Neutrophil (primary cell): ENCODE data around the gene ICAM2.

Experiments used
- H3K27ac ChIP-seq: fragments of 200-600 bp; sonication (generic); 2 replicates; pipeline ENCODE4 v1.5.1; 2016; ENCODE audit warnings: mild to moderate bottlenecking, moderate library complexity
- H3K27me3 ChIP-seq: fragments of 200-600 bp; sonication (generic); 2 replicates; pipeline ENCODE4 v1.6.0; 2016; ENCODE audit warnings: mild to moderate bottlenecking
- H3K36me3 ChIP-seq: fragments of 200-600 bp; sonication (generic); 2 replicates; pipeline ENCODE4 v1.5.1; 2017
- H3K4me1 ChIP-seq, 2 experiments: fragments of 200-600 bp in 1 of 2; sonication (generic) in 1 of 2; 1 replicate in 1 of 2; 2 replicates in 1 of 2; pipeline versions ENCODE4 v1.5.1 to v1.6.1; 2013 to 2016; ENCODE audit warnings: low read depth in 1 of 2, low read length in 1 of 2, mild to moderate bottlenecking in 1 of 2, moderate library complexity in 1 of 2; ENCODE audit not compliant: control insufficient read depth in 1 of 2, insufficient read depth in 1 of 2
- H3K4me3 ChIP-seq, 2 experiments: fragments of 200-600 bp in 1 of 2; sonication (generic) in 1 of 2; 1 replicate in 1 of 2; 2 replicates in 1 of 2; pipeline ENCODE4 v1.5.1; 2013 to 2016; ENCODE audit warnings: low read depth in 1 of 2, low read length in 1 of 2, mild to moderate bottlenecking in 1 of 2, moderate library complexity in 1 of 2
- H3K9me3 ChIP-seq: fragments of 200-600 bp; sonication (generic); 2 replicates; pipeline ENCODE4 v1.5.1; 2016
- TF ChIP-seq, protein P1 (sequence below): fragments of 200-600 bp; sonication (generic); IDR thresholded peaks from 2 replicates; pipeline ENCODE4 v1.5.1; 2016; ENCODE audit warnings: antibody characterized with exemption

ICAM2 gene

DNA sequence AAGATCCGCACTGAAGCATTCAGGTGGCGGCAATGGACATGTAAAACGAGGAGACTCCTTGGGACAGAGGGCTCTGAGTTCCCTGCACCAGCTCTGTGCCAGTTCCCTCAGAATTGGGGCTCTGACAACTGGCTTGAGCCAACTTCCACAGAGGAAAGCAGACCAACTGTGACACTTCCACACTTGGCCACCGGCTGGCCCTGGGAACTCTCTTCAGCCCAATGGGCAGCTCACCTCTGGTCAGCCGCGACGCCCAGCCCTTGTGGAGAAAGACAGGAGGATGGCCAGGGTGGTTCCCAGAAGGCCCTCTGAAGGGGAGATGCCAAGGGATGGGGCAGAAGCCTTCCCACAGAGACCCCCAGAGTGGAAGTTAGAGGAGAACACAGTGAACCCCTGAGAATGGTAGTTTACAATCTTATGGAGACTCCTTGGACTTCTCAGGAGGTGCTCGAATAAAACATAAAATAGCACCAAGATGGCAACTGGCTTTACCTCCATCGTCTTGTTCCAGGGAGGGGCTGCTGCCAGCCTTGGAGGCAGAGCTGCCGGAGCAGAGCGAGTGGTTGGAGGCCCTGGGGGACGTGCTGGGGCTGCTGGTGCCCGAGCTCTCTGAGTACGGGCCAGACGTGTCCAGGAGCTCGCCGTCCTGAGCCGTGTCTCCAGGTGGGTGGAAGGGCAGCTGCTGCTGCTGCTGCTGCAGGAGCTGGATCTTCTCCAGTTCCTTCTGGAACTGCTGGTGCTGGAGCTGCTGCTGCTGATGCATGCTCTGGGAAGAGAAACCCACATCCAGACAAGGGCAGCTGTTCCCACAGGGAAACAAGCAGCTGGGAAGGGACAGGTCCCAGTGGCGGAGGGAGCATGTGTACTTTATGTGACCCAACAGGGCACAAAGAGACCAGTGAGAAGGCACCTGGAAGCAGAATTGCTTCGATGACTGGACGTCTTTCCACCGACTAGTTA is 35.0 kb upstream of the ICAM2 start:
- no peak overlapping the region for H3K27ac ChIP-seq

DNA sequence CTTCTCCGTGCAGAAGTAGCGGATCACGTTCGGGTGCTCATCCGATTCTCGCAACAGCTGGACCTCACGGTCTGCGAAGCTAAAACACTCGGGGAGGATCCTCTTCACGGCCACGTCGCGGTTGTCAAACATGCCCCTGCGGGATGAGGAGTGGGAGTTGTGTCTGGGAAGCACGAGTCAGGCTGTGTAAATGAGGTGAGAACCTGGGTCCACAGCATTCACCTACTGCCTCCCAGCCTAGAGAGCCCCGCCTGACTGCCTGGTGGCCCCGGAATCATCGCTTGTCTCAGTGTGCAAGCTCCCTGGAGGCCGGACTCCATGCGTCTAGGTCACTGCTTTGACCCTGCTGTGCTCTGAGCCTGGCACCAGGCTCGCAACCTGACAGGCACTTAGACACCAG is 33.9 kb upstream of the ICAM2 start:
- H3K4me1 ChIP-seq = no peaks in the 10 kb centered on the region
- H3K36me3 ChIP-seq = peaks cover 99% of the 10 kb centered on the region
- no peak overlapping the region for H3K4me3 ChIP-seq
- H3K27ac ChIP-seq = no peak overlapping the region
- H3K9me3 ChIP-seq = no peaks in the 10 kb centered on the region
- H3K27me3 ChIP-seq = no peaks in the 10 kb centered on the region
- TF ChIP-seq, protein P1, sequence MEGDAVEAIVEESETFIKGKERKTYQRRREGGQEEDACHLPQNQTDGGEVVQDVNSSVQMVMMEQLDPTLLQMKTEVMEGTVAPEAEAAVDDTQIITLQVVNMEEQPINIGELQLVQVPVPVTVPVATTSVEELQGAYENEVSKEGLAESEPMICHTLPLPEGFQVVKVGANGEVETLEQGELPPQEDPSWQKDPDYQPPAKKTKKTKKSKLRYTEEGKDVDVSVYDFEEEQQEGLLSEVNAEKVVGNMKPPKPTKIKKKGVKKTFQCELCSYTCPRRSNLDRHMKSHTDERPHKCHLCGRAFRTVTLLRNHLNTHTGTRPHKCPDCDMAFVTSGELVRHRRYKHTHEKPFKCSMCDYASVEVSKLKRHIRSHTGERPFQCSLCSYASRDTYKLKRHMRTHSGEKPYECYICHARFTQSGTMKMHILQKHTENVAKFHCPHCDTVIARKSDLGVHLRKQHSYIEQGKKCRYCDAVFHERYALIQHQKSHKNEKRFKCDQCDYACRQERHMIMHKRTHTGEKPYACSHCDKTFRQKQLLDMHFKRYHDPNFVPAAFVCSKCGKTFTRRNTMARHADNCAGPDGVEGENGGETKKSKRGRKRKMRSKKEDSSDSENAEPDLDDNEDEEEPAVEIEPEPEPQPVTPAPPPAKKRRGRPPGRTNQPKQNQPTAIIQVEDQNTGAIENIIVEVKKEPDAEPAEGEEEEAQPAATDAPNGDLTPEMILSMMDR = no peak

More for the DNA sequence above, 35.0 kb upstream of the ICAM2 start:
- TF ChIP-seq, protein P1 = no peak
- no peaks in the 10 kb centered on the region for H3K4me1 ChIP-seq
- H3K27me3 ChIP-seq = no peaks in the 10 kb centered on the region
- no peak overlapping the region for H3K4me3 ChIP-seq
- no peaks in the 10 kb centered on the region for H3K9me3 ChIP-seq
- H3K36me3 ChIP-seq = peaks cover 99% of the 10 kb centered on the region

DNA sequence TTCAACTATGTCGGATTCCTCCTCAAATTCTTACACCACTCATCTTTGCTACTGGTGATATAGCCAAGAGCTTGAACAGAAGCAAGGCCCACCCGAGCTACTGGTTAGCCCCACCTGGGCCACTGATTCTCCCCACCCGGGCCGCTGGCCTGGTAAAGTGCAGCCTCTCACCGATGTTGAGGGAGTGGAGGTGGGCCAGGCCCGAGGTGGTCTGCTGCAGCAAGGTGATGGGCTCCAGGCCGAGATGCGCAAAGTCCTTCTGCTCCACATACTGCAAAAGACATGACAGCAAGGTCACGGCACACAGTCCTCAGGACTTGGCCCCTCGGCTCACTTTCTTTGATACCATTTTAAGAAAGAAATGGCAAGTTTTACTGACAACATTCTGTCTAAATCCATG is 32.7 kb upstream of the ICAM2 start:
- TF ChIP-seq, protein P1 = no peak
- peaks cover 100% of the 10 kb centered on the region for H3K36me3 ChIP-seq
- no peaks in the 10 kb centered on the region for H3K9me3 ChIP-seq
- H3K4me1 ChIP-seq = no peaks in the 10 kb centered on the region
- H3K4me3 ChIP-seq = no peak overlapping the region
- H3K27ac ChIP-seq = no peak overlapping the region
- H3K27me3 ChIP-seq = no peaks in the 10 kb centered on the region

DNA sequence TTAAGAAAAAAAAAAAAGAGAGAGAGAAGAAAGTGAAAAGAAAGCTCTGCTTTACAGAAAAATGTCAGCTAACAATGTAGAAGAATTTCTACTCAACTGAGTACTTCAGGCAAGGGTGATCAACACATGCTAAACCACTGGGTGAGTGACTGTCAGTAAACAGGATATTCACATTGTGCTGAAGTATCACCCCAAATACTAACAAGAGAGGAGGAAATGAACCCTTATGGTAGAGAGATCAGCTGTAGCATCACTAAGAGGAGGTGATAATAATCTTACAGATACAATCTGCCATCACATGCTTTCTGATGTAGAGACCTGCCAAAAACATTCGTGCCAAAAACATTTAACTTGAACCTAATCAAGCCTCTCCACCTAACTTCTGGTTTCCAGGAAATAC is 30.7 kb upstream of the ICAM2 start:
- H3K4me1 ChIP-seq = no peaks in the 10 kb centered on the region

DNA sequence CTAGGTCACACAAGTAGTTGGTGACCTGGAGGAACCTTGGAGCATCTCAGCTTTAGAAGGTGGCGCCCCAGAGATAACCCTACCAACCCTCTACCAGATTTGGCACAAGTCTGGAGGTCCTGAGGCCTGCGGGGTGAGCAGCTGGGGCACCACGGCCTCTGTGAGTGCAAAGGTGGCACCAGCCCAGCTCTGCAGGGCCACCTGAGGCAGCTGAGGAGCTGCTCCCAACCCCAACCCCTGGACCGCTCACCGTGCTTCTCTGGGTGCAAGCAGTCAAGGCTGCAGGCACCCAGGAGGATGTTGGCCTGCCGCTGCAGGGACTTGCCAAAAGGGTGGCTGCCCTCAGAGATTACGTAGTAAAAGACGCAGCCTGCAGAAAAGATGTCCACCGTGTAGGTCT is 28.4 kb upstream of the ICAM2 start:
- no peak overlapping the region for H3K4me3 ChIP-seq
- H3K9me3 ChIP-seq = no peaks in the 10 kb centered on the region
- peaks cover 100% of the 10 kb centered on the region for H3K36me3 ChIP-seq
- no peaks in the 10 kb centered on the region for H3K4me1 ChIP-seq
- H3K27me3 ChIP-seq = no peaks in the 10 kb centered on the region
- TF ChIP-seq, protein P1 = no peak
- H3K27ac ChIP-seq = no peak overlapping the region

More for the DNA sequence above, 30.7 kb upstream of the ICAM2 start:
- Histone ChIP-seq H3K27me3 (no peaks in the 10 kb centered on the region), H3K27ac (no peak overlapping the region), H3K4me3 (no peak overlapping the region), H3K36me3 (peaks cover 100% of the 10 kb centered on the region), H3K9me3 (no peaks in the 10 kb centered on the region)
- TF ChIP-seq, protein P1 = no peak
